Vagina (tissue), 2 donors: ENCODE measurements around the gene WDR35.

Experiments used
- POLR2AphosphoS5 ChIP-seq, 2 donors: sonication (generic); formaldehyde crosslinking; IDR thresholded peaks; one replicate each; pipeline ENCODE4 v1.9.0; 2017; ENCODE audit warnings: antibody characterized with exemption in 2 of 2, mild to moderate bottlenecking in 2 of 2, low read depth in 1 of 2; ENCODE audit not compliant: insufficient read depth in 1 of 2
- TF ChIP-seq, protein P1 (sequence below), 3 experiments: fragments of 450-650 bp in 2 of 3; fragments of 200-600 bp in 1 of 3; sonication (generic) in 1 of 3; IDR thresholded peaks; one replicate each; pipeline ENCODE4 v1.5.1; 2017 to 2019; ENCODE audit warnings: antibody characterized with exemption in 3 of 3, mild to moderate bottlenecking in 2 of 3, moderate library complexity in 2 of 3

GRCh38 chr2:19890104-19890503 lies 99.8 kb downstream of the WDR35 start:
- no peak for TF ChIP-seq POLR2AphosphoS5 (IDR thresholded peaks at IDR 0.05; ENCODE audit: insufficient read depth in 1 of 2, low read depth in 1 of 2)
- TF ChIP-seq, protein P1, sequence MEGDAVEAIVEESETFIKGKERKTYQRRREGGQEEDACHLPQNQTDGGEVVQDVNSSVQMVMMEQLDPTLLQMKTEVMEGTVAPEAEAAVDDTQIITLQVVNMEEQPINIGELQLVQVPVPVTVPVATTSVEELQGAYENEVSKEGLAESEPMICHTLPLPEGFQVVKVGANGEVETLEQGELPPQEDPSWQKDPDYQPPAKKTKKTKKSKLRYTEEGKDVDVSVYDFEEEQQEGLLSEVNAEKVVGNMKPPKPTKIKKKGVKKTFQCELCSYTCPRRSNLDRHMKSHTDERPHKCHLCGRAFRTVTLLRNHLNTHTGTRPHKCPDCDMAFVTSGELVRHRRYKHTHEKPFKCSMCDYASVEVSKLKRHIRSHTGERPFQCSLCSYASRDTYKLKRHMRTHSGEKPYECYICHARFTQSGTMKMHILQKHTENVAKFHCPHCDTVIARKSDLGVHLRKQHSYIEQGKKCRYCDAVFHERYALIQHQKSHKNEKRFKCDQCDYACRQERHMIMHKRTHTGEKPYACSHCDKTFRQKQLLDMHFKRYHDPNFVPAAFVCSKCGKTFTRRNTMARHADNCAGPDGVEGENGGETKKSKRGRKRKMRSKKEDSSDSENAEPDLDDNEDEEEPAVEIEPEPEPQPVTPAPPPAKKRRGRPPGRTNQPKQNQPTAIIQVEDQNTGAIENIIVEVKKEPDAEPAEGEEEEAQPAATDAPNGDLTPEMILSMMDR (IDR thresholded peaks at IDR 0.05): no peak
